Measurements from ENCODE around the gene DIP2C.

The DIP2C gene

GRCh38 chr10:689452-690371 lies at the start of gene DIP2C:
DIP2C (minus strand) TSS chr10:689668; CDS start chr10:689578, 90 bp downstream.
- no peaks in the 10 kb centered on the region for H3K9me3 ChIP-seq (ENCODE audit: control insufficient read depth, low read length)
- peak within 1 kb of the TSS; percentile 91 for H3K9ac ChIP-seq (ENCODE audit: low read length)
- no peaks in the 10 kb centered on the region for H3K36me3 ChIP-seq (ENCODE audit: control insufficient read depth, insufficient read depth, low read length, severe bottlenecking)
- H3K27me3 ChIP-seq (replicated peaks; ENCODE audit: control insufficient read depth, insufficient read depth, low read length), result peaks cover 3% of the 10 kb centered on the region
- peaks cover 18% of the 10 kb centered on the region for H3K4me1 ChIP-seq (ENCODE audit: control insufficient read depth, insufficient read depth, low read length)
- peak; percentile 94 for DNase-seq (ENCODE audit: low read depth)
- peak within 1 kb of the TSS; percentile 92 for H3K4me3 ChIP-seq (ENCODE audit: low read length)

GRCh38 chr10:734481-734880 lies 45.0 kb upstream of the DIP2C start:
- Histone ChIP-seq H3K36me3 (ENCODE audit: control insufficient read depth, insufficient read depth, low read length, severe bottlenecking) (no peaks in the 10 kb centered on the region), H3K9me3 (ENCODE audit: control insufficient read depth, low read length) (peaks cover 8% of the 10 kb centered on the region)
- DNase-seq (ENCODE audit: low read depth), result no peak

GRCh38 chr10:733086-733485 lies 43.6 kb upstream of the DIP2C start:
- no peaks in the 10 kb centered on the region for H3K36me3 ChIP-seq (ENCODE audit: control insufficient read depth, insufficient read depth, low read length, severe bottlenecking)
- H3K4me1 ChIP-seq (ENCODE audit: control insufficient read depth, insufficient read depth, low read length), result no peaks in the 10 kb centered on the region
- H3K9me3 ChIP-seq (ENCODE audit: control insufficient read depth, low read length), result peaks cover 8% of the 10 kb centered on the region
- H3K9ac ChIP-seq (ENCODE audit: low read length), result no peak overlapping the region
- no peak for DNase-seq (ENCODE audit: low read depth)
- no peak overlapping the region for H3K4me3 ChIP-seq (ENCODE audit: low read length)
- peaks cover 30% of the 10 kb centered on the region for H3K27me3 ChIP-seq (replicated peaks; ENCODE audit: control insufficient read depth, insufficient read depth, low read length)

More at GRCh38 chr10:734481-734880, 45.0 kb upstream of the DIP2C start:
- no peak overlapping the region for H3K9ac ChIP-seq (ENCODE audit: low read length)
- no peaks in the 10 kb centered on the region for H3K4me1 ChIP-seq (ENCODE audit: control insufficient read depth, insufficient read depth, low read length)
- H3K27me3 ChIP-seq (replicated peaks; ENCODE audit: control insufficient read depth, insufficient read depth, low read length), result peaks cover 29% of the 10 kb centered on the region
- no peak overlapping the region for H3K4me3 ChIP-seq (ENCODE audit: low read length)

GRCh38 chr10:729213-729612 lies 39.7 kb upstream of the DIP2C start:
- Histone ChIP-seq H3K4me1 (ENCODE audit: control insufficient read depth, insufficient read depth, low read length) (peaks cover 10% of the 10 kb centered on the region), H3K27me3 (replicated peaks; ENCODE audit: control insufficient read depth, insufficient read depth, low read length) (peaks cover 30% of the 10 kb centered on the region), H3K9me3 (ENCODE audit: control insufficient read depth, low read length) (peaks cover 5% of the 10 kb centered on the region), H3K36me3 (ENCODE audit: control insufficient read depth, insufficient read depth, low read length, severe bottlenecking) (no peaks in the 10 kb centered on the region), H3K4me3 (ENCODE audit: low read length) (no peak overlapping the region), H3K9ac (ENCODE audit: low read length) (no peak overlapping the region)
- DNase-seq (ENCODE audit: low read depth), result no peak

- H3K4me1 ChIP-seq (ENCODE audit: control insufficient read depth, insufficient read depth, low read length), result peaks cover 10% of the 10 kb centered on the region
- no peaks in the 10 kb centered on the region for H3K36me3 ChIP-seq (ENCODE audit: control insufficient read depth, insufficient read depth, low read length, severe bottlenecking)
- H3K27me3 ChIP-seq (replicated peaks; ENCODE audit: control insufficient read depth, insufficient read depth, low read length), result peaks cover 27% of the 10 kb centered on the region
- no peak overlapping the region for H3K4me3 ChIP-seq (ENCODE audit: low read length)
- H3K9me3 ChIP-seq (ENCODE audit: control insufficient read depth, low read length), result peaks cover 5% of the 10 kb centered on the region
- no peak for DNase-seq (ENCODE audit: low read depth)
- H3K9ac ChIP-seq (ENCODE audit: low read length), result no peak overlapping the region
Measured at GRCh38 chr10:728603-729002, 39.1 kb upstream of the DIP2C start.

- no peak overlapping the region for H3K9ac ChIP-seq (ENCODE audit: low read length)
- H3K27me3 ChIP-seq (replicated peaks; ENCODE audit: control insufficient read depth, insufficient read depth, low read length), result peaks cover 14% of the 10 kb centered on the region
- peaks cover 10% of the 10 kb centered on the region for H3K4me1 ChIP-seq (ENCODE audit: control insufficient read depth, insufficient read depth, low read length)
- DNase-seq (ENCODE audit: low read depth), result no peak
- H3K4me3 ChIP-seq (ENCODE audit: low read length), result no peak overlapping the region
- no peaks in the 10 kb centered on the region for H3K9me3 ChIP-seq (ENCODE audit: control insufficient read depth, low read length)
- no peaks in the 10 kb centered on the region for H3K36me3 ChIP-seq (ENCODE audit: control insufficient read depth, insufficient read depth, low read length, severe bottlenecking)
Measured at GRCh38 chr10:727162-727790, 37.8 kb upstream of the DIP2C start.

GRCh38 chr10:725786-726185 lies 36.3 kb upstream of the DIP2C start:
- Histone ChIP-seq H3K4me1 (ENCODE audit: control insufficient read depth, insufficient read depth, low read length) (peaks cover 10% of the 10 kb centered on the region), H3K36me3 (ENCODE audit: control insufficient read depth, insufficient read depth, low read length, severe bottlenecking) (no peaks in the 10 kb centered on the region), H3K9ac (ENCODE audit: low read length) (peak overlapping the region; percentile 18), H3K4me3 (ENCODE audit: low read length) (peak overlapping the region; percentile 64), H3K9me3 (ENCODE audit: control insufficient read depth, low read length) (no peaks in the 10 kb centered on the region), H3K27me3 (replicated peaks; ENCODE audit: control insufficient read depth, insufficient read depth, low read length) (peaks cover 7% of the 10 kb centered on the region)
- peak; percentile 19 for DNase-seq (ENCODE audit: low read depth)

- peaks cover 10% of the 10 kb centered on the region for H3K4me1 ChIP-seq (ENCODE audit: control insufficient read depth, insufficient read depth, low read length)
- peak overlapping the region; percentile 64 for H3K4me3 ChIP-seq (ENCODE audit: low read length)
- peak overlapping the region; percentile 18 for H3K9ac ChIP-seq (ENCODE audit: low read length)
- H3K36me3 ChIP-seq (ENCODE audit: control insufficient read depth, insufficient read depth, low read length, severe bottlenecking), result no peaks in the 10 kb centered on the region
- H3K9me3 ChIP-seq (ENCODE audit: control insufficient read depth, low read length), result no peaks in the 10 kb centered on the region
- peaks cover 8% of the 10 kb centered on the region for H3K27me3 ChIP-seq (replicated peaks; ENCODE audit: control insufficient read depth, insufficient read depth, low read length)
- DNase-seq (ENCODE audit: low read depth), result no peak
Measured at GRCh38 chr10:725302-725701, 35.8 kb upstream of the DIP2C start.

- H3K36me3 ChIP-seq (ENCODE audit: control insufficient read depth, insufficient read depth, low read length, severe bottlenecking), result no peaks in the 10 kb centered on the region
- no peak for DNase-seq (ENCODE audit: low read depth)
- peaks cover 10% of the 10 kb centered on the region for H3K4me1 ChIP-seq (ENCODE audit: control insufficient read depth, insufficient read depth, low read length)
- no peak overlapping the region for H3K9ac ChIP-seq (ENCODE audit: low read length)
- H3K9me3 ChIP-seq (ENCODE audit: control insufficient read depth, low read length), result no peaks in the 10 kb centered on the region
- no peak overlapping the region for H3K4me3 ChIP-seq (ENCODE audit: low read length)
- peaks cover 8% of the 10 kb centered on the region for H3K27me3 ChIP-seq (replicated peaks; ENCODE audit: control insufficient read depth, insufficient read depth, low read length)
Measured at GRCh38 chr10:723973-724372, 34.5 kb upstream of the DIP2C start.

- no peaks in the 10 kb centered on the region for H3K9me3 ChIP-seq (ENCODE audit: control insufficient read depth, low read length)
- H3K36me3 ChIP-seq (ENCODE audit: control insufficient read depth, insufficient read depth, low read length, severe bottlenecking), result no peaks in the 10 kb centered on the region
- peaks cover 10% of the 10 kb centered on the region for H3K4me1 ChIP-seq (ENCODE audit: control insufficient read depth, insufficient read depth, low read length)
- DNase-seq (ENCODE audit: low read depth), result no peak
- H3K4me3 ChIP-seq (ENCODE audit: low read length), result no peak overlapping the region
- H3K9ac ChIP-seq (ENCODE audit: low read length), result no peak overlapping the region
- peaks cover 14% of the 10 kb centered on the region for H3K27me3 ChIP-seq (replicated peaks; ENCODE audit: control insufficient read depth, insufficient read depth, low read length)
Measured at GRCh38 chr10:722281-723060, 33.0 kb upstream of the DIP2C start.

Measured in adipocyte (in vitro differentiated cells).